Stimulated activated CD4-positive, alpha-beta T cell treated with anti-CD3 and anti-CD28 coated beads, Interleukin-2, amount 100 ng/mL, for 24 hours (primary cell): ENCODE results near the gene DHRS3.
"Not testable (repeated sequence)": the region's sequence is repeated elsewhere in the genome, so short reads cannot be mapped to it uniquely, and the experiment has no call there.

Source experiments
- DNase-seq, 2 donors: peaks; one replicate each; pipeline ENCODE4 v3.0.0-alpha.2; 2020

Gene DHRS3

DNA sequence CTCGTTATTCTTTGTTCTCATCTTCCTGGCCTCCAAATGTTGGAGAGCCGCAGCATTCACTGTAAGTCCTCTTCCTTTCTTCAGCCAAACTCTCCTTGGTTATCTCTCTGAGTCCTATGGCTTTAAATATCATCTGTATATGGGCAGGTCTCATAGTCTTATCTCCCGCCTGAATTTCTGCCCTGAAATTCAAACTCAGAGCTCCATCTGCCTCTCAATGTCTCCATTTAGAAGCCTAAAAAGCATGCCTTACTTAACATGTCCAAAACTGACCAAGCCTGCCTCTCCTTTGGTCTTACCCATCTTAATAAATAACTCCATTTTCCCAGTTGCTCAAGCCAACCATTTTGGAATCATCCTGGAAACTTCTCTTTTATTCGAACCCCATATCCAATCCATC lies 80.7 kb downstream of the DHRS3 start:
- DNase-seq, result no peak

DNA sequence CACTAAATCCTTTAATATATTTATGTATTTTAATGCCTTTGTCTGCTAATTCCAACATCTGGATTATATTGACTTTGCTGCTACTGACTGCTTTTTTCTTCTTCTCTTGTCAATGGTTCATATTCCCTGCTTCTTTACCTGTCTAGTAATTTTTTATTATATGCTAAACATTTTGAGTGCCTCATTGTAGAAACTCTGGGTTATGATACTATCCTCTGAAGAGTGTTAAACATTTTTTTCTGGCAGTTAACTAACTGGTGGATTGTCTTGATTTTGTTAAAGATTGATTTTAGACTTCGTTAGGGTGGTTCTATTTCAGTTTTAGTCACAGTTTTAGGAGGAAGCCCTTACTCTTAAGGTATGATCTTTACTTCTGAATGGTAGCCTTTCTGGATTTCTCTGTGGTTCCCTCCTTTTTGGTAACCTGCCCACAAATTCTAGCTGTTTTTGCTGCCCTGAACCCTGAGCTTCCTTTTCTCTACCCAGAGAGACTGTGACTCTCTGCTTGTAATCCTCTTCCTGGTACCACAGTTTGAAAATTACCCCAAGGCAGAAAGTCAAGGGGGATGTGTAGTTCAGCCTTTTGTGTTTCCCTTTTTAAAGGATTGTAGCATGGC lies 81.9 kb downstream of the DHRS3 start:
- DNase-seq, result no peak

DNA sequence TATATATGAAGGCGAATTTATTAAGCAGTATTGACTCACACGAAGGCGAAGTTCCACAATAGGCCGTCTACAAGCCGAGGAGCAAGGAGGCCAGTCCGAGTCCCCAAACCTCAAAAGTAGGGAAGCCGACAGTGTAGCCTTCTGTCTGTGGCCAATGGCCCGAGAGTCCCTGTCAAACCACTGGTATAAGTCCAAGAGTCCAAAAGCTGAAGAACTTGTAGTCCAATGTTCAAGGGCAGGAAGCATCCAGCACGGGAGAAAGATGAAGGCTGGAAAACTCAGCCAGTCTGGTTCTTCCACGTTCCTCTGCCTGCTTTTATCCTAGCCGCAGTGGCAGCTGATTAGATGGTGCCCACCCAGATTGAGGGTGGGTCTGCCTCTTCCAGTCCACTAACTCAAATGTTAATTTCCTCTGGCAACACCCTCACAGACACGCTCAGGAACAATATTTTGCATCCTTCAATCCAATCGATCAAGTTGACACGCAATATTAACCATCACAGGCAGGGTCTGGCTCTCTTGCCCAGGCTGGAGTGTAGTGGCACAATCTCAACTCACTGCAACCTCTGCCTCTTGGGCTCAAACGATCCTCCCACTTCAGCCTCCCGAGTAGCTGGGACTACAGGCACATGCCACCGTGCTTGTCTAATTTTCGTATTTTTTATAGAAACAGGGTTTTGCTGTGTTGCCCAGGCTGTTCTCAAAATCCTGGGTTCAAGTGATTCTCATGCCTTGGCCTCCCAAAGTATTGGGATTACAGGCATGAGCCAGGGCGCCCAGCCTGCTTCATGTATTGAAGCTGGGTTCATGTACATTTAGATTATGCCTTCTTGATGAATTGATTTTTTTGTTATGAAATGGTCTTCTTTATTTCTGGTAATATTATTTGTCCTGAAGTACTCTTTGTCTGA lies 85.3 kb downstream of the DHRS3 start:
- no peak for DNase-seq

DNA sequence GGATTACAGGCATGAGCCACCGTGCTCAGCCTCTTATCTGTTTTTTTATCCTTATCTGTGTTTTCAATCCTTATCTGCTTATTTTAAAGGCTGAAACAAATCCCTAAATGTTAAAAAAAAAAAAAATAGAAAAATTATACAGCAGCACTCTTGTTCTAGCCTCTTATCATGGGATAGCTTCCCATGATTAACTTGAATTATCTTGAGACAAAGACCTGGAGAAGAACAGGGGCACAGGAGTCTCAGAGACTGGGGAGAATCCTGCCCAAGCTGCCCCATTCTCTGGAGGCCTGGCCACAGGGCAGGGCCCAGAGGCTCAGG lies 86.9 kb downstream of the DHRS3 start:
- DNase-seq, result no peak

DNA sequence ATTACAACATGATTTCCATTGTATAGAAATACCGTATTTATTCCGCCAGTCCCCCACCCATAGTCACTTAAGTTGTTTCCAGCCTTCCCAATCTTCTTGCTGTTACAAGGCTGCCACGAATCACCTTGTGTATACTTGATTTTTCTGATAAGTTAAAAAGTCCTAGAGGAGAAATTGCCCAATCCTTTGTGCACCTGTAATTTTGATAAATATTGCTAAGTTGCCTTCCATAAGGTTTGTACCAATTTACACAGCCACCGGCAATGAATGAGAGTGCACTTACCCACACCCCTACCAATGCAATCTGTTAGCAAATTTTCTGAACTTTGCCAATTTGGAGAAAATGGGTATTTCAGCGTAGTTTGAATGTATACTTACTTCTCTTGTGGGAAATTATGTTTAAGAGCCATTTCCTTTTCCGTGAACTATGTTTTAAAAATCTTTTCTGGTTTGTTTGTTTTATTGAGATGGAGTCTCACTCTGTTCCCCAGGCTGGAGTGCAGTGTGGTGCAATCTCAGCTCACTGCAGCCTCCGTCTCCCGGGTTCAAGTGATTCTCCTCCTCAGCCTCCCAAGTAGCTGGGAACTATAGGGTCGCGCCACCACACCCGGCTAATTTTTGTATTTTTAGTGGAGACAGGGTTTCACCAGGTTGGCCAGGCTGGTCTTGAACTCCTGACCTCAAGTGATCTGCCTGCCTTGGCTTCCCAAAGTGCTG lies 87.4 kb downstream of the DHRS3 start:
- no peak for DNase-seq

DNA sequence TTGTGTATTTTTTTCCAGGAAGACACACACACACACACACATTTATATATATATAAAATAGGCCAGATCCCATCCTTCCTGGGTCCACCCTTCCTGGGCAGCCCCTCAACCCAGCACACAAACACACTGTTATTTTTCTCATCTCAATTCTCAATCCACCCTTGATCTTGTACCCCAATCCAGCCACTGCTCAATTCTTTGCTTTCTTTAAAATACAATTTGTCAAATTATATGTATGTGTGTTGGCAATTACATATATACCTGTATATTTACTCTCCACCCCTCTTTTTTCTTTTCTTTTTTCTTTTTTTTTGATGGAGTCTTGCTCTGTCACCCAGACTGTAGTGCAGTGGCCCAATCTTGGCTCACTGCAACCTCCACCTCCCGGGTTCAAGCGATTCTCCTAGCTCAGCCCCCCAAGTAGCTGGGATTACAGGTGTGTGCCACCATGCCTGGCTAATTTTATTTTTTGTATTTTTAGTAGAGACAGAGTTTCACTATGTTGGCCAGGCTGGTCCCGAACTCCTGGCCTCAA lies 88.3 kb downstream of the DHRS3 start:
- no peak for DNase-seq

DNA sequence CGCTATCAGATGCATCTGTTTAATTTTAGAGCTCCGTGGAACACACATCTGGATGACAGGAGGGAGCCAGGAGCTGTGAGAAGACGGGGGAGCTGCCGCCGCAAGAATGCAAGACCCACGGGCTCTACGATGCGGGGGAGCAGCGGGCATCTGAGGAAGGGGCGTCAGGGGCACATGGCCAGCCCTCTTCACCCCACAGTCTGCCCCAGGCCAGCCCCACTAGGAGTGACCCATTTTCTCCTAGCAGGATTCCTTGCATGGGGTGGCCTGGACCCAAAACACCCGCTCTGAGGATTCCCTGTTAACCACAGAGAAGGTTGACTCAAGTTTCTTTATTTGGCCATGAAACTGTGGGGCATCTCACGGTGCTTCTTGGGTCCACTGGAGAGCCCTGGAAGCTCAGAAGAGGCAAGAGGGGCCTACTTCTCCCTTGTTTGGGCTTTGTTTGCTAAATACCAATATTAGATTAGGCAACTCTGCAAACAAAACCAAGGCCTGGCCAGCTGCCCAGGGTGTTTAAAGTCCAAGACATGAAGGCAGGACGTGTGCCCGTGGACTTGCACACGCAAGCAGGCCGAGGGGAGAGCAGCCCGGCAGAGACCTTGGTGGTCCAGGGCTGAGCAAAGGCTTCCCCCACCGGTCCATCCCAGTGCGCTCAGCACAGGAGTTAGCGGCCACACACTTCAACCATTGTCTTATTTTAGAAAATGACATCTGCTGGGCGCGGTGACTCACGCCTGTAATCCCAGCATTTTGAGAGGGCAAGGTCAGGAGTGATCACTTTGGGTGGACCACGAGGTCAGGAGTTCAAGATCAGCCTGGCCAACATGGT lies 89.8 kb downstream of the DHRS3 start:
- no peak for DNase-seq

DNA sequence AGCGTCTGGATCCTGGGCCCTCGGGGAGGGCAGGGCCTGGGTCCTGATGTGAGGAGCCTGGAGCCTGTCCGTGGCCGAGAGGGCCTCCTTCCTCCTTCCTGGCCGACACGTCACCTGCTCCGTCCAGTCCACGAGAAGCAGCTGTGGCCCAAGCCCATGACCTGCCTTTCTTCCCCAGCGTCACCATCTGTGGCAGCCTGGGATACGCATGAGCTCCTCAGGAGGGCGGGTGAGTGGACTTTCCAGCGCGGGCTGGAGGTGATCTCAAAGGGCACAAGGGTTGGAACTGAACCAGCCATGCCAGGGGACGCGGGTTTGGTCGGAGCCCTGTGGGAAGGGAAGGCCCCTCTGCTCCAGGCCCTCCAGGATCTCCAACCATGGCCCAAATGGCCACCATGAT lies 90.4 kb downstream of the DHRS3 start:
- DNase-seq, result no peak

DNA sequence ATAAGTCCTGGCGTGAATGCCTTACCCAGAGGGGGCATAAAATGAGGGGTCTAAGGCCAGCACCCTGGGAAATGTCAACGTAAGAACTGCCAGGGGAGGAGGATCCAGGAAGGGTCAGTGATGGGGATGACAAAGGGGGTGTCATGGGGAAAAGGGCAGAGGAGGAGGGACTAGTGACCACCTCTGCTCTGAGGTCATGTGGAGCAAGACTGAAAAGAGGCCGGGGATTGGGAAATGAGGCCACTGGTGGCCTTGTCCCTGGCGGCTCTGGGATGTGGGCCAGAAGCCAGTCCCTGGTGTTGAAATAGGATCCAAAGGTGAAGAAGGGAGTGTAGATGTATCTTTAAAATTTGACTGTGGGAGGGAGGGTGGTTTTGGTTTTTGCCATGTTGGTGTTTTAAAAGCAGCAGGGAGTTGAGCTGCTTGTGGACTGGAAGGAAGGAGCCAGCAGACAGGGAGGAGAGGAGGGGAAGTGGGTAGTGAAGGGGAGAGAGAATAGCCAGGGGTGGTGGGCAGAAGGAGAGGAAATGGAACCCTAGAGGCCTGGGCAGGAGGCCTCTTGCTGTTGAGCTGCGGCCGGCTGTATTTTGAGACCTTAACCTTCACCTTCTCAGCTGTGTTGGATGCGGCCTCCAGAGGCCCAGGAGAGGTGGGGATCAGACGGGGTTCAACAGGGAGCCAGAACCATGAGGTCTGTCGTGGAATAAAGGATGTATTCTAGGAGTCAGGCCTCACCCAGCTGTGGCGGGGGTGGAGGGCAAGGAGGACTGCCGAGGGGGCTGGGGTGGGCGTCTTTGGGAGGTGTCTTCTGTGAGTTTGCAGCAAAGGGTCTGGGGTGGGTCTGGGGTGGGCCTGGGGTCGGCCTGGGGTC lies 92.5 kb downstream of the DHRS3 start:
- no peak for DNase-seq

DNA sequence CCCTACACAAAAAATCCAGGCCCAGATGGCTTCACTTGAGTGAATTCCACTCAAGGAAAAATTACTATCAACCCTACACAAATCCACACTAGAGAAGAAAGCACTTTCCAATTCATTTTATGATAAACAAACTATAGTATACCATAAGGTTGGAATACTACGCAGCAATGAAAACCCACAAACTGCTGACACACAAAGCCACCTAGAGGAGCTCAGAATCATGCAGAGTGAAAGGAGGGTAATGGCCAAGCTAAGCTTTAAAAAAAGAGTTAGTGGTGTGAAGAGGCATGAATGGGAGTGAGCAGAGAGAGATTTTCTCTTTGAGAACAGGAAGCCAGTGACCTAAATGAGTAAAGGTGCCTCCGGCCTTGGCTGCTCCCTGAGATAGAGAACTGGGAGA lies 93.7 kb downstream of the DHRS3 start:
- DNase-seq, result no peak

DNA sequence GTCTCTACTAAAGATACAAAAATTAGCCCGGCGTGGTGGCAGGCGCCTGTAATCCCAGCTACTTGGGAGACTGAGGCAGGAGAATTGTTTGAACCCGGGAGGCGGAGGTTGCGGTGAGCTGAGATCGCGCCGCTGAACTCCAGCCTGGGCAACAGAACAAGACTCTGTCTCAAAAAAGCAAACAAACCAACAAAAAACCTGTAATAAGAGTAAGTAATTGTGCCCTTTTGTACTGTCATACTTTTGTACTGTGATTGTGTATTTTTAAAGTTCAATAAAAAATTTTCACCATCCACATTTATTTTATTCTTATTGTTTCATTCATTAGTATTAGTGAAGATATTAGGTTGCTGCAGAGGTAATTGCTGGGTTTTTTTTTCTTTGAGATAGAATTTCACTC lies 95.2 kb downstream of the DHRS3 start:
- not testable (repeated sequence) for DNase-seq

DNA sequence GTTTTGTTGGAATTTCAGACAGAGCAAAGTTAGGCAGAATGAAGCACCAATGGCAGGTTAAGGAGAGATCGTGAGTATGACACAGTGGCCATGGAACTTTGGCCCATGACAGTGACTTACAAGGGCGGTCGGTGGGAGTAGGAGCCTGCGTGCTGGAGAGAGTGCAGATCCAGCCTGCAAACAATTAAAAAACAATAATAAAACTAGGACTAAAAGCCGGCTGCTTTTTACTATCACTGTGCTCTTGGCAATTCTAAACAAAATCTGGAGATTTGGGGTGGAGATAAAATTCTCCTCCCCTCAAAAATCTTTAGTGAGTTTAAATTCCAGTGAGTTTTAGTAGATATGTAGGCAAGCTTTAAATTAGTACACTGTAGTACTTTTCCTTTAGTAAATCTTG lies 96.9 kb downstream of the DHRS3 start:
- DNase-seq, result no peak

DNA sequence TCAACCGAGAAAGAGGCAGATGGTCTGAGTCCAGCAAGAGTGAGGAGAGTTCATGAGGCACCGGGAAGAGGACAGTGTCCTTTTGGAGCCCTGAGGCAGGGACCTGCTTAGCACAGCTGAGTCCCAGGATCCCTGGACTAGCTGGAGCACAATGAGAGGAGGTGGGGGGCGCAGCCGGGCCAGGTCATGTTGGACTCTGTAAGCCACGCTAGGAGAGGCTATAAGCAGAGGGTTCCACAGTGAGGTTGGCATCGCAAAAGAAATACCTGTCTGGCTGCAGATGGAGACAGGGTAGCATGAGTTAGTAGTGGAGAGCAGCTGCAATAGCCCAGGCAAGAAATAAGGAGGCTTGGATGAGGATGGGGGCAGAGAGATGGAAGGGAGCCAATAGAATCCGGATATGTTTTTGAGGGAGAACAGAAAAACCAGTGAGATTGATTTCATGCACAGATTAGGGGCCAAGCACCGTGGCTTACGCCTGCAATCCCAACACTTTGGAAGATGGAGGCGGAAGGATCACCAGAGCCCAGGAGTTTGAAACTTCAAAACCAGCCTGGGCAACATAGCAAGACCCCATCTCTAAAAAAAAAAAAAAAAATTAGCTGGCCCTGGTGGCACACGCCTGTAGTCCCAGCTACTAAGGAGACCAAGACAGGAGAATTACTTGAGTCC lies 98.2 kb downstream of the DHRS3 start:
- DNase-seq, result no peak

DNA sequence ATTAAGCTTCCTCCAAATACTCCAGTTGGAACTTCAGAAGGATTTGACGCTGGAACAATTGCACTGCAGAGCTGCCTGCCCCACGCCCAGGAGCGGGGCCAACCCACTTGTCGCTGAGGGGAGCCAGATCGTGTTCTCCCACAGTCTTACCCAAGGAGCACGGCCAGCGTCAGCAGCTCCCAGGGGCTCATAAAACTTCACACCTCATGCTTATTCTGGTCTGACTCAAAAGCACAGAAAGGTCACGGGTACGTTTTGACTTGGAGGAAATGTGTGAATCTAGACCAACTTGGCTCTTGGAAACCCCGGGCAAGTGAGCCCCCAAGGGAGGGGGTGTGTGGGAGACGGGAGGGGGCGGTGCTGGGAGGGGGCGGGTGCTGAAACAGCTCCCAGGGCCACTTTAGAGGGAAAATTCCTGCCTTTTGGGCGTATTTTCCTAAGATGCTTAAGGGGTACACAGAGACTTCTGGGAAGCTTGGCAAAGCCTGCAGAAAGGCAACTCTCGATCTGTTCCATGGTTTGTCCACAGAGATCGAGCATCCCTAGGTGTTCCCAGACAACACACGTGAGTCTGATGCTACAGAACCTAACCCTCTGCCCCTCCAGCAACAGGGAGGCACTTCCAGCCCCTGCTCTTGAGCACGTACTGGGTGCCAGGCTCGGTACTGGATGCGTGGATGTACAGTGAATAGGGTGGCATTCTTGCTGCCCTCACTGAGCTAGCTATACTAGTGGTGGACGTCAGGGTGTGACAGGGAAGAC lies 98.9 kb downstream of the DHRS3 start:
- peak; percentile 59 to 66 for DNase-seq
